HG02870 (cell line): ENCODE data around the gene PLEKHH2.
"Not testable (repeated sequence)": the region's sequence is repeated elsewhere in the genome, so short reads cannot be mapped to it uniquely, and the experiment has no call there.

ENCODE experiments used
- ATAC-seq: cut with Tn5 transposase; IDR thresholded peaks from one replicate; pipeline ENCODE4 v1.9.1; 2021; ENCODE audit warnings: mild to moderate bottlenecking, moderate library complexity; ENCODE audit not compliant: unreplicated experiment

Gene PLEKHH2

GRCh38 chr2:43715300-43716098, 78.4 kb downstream of the PLEKHH2 start:
- ATAC-seq, result no peak

DNA sequence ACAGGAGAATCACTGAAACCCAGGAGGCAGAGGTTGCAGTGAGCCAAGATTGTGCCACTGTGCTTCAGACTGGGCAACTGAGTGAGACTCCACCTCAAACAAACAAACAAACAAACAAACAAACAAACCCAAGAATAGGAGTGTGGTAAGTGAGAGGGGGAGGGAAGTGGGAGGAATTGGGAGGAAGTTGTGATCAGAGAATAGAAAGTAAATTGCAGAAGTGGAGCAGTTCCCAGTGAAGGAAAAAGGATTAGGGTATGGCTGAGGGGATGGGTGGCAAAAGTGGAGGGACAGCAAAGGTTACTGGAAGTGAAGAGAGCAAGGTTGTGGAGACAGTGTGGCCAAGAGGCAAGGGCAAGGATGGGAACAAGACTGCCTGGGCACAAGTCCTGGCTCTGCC, 80.3 kb downstream of the PLEKHH2 start:
- no peak for ATAC-seq

DNA sequence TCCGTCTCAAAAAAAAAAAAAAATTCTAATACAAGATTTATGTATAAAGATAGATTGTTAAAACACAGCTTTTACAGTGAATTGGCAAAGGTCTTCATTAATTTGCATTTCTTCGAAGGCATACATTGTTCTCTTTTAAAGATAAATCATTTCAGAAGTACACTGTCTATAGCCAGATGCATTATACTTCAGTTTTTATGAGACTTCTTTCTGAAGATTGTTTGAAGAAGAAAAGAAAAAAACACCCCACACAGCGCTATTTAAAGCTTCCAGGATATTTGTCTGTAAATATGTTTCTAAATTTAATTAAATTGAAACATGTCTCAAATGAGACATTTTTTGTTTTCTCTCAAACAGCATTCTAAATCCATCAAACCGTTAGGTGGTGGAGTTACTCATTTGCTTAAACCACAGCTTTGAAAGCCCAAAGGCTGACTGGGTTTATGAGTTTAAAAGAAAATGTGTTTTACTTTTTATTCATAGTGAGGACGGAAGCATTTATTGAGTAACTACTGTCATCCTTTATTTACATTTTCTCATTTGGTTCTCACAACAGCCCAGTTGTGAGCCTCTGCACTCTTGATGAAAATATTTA, 81.6 kb downstream of the PLEKHH2 start:
- peak; percentile 66 for ATAC-seq

- no peak for ATAC-seq
Measured at GRCh38 chr2:43724728-43725526, 87.9 kb downstream of the PLEKHH2 start.

DNA sequence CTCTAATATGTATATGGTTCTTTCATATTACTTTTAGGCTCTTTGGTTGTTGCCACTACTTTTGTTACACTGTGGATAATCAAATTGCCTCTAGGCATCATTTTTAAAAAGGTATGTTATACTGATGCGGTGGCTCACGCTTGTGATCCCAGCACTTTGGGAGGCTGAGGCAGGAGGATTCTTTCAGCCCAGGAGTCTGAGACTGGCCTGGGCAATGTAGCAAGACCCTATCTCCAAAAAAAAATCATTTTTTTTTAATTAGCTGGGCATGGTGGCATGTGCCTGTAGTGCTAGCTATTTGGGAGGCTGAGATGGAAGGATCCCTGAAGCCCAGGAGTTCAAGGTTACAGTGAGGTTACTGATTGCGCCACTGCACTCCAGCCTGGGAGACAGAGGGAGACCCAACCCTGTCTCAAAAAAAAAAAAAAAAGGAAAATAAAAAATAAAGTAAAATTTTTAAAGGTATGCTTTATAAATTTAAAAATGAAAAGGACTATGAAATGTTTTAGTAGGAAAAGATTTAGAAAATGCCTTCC, 88.7 kb downstream of the PLEKHH2 start:
- no peak for ATAC-seq

DNA sequence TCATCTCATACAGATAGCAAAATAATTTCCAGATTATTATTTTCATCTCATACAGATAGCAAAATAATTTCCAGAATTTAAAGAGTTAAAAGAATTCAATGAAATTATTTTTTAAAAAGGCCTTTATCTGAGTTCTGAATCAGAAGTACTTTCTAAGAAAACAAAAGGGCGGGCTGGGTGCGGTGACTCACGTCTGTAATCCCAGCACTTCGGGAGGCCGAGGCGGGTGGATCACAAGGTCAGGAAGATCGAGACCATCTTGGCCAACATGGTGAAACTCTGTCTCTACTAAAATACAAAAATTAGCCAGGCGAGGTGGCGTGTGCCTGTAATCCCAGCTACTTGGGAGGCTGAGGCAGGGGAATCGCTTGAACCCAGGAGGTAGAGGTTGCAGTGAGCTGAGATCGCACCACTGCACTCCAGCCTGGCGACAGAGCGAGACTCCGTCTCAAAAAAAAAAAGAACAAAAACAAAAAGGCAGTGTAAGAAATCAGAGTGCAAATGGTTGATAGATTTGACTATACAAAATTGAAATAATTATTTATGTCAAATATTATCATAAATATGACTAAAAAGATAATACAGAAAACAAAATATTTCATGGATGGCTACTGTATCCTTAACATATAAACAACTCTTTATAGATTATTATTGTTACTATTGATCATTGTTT, 90.0 kb downstream of the PLEKHH2 start:
- not testable (repeated sequence) for ATAC-seq

DNA sequence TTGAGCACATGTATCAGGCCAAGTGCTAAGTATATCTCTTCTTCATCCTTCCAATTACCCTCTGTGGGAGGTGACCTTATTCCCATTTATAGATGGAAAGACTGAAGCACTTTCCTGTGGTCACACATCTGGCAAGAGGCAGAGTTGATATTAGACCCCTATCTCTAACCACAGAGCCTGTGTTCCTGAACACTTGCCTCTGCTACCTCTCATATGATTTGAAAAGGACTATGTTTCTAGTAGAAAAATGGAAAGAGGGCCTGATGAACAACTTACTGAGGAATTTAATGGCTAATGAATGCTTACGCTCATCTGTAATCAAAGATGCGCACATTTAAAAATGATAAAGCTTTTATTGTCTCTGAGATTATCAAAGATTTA, 90.6 kb downstream of the PLEKHH2 start:
- no peak for ATAC-seq

- no peak for ATAC-seq
Measured at GRCh38 chr2:43729491-43730174, 92.6 kb downstream of the PLEKHH2 start.

DNA sequence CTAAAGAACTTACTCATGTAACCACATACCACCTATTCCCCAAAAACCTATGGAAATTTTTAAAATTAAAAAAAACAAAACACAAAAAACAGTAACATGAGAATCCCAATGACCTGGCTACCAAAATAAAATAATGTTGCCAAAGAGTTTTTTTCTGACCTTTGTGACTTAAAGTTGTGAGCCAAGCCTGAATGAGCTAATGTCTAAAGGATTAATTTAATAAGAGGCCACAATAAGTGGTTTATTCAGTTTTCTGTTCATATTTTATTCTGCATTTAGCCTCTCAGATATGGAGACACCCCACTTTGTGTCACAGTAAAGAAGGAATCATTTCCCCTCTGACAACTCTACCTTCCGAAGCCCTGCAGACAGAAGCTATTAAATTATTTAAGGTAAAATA, 94.2 kb downstream of the PLEKHH2 start:
- no peak for ATAC-seq

DNA sequence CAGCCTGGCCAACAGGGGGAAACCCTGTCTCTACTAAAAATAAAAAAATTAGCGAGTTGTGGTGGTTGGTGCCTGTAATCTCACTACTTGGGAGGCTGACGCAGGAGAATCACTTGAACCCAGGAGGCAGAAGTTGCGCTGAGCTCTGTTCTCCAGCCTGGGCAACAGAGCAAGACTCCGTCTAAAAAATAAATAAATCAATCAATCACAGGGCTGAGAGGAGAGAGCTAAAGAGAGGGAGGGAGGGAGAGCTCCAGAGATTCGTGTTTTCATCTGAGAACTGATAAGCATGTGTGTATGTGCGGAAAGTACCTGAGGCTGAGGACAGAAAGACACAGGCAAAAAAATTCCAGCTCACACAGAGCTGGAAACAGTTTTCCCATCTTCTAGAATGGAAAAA, 99.6 kb downstream of the PLEKHH2 start:
- no peak for ATAC-seq

DNA sequence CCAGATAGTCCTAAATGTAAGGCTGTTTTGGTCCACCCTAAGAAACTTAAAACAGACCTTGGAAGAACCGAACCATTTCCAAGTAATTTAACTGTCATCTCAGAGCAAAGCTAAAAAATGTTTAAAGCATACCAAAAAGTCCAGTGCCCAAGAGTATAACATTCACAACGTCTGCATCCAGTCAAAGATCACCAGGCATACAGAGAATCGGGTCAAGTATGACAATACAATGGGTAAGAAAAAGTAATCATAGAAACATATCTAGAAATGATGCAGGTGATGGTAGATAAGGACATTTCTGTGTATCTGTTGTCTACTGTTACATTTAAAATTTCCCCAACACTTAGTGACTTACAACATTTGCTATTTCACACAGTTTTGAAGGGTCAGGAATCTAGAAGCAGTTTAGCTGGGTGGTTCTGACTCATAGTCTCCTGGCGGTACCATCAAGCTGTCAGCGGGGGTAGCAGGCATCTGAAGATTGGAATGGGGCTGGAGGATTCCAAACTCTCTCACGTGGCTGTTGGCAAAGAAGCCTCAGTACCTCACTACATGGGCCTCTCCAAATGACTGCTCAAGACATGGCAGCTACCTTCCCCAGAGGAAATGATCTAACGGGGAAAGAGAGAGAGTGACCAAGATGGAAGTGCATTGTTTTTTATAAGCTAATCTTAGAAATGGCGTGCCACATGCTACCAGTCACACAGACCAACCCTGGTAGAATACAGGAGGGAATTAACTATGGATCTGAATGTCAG, 100.2 kb downstream of the PLEKHH2 start:
- ATAC-seq, result no peak

GRCh38 chr2:43737855-43738254, 100.8 kb downstream of the PLEKHH2 start:
- ATAC-seq, result no peak

DNA sequence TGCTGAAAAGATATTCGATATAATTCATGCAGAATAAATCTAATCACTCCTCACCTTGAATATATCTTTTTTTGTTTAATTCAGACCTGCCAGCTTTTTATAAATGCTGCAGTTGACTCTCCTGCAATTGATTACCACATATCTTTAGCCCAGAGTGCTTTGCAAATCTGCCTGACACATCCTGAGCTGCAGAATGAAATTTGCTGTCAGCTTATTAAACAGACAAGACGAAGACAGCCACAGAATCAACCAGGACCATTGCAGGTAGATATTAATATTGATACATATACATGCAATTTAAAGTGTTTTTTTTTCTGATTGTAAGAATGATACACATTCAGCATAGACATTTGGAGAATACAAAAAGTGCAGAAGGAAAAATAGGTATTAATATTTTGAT, 101.2 kb downstream of the PLEKHH2 start:
- ATAC-seq, result no peak

GRCh38 chr2:43743706-43744105, 106.6 kb downstream of the PLEKHH2 start:
- ATAC-seq, result no peak

DNA sequence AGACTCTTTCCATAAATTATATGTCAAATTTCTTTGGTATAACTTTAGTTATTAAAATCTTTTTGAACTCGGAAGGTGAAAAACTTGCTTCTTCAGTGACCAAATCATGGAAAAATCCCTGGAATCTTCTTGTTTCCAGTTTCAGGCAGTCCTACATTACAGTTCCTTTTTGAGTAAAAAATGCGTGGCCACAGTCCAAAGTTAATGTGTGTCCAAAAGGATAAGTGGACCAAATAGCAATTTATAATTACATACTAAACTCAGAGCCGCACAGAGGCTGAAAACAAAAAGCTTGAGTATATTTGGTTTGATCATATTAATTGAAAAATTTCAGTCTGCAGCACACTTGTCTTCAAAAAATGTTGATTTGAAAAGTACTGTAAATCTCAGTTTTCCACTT, 108.4 kb downstream of the PLEKHH2 start:
- ATAC-seq, result no peak

- no peak for ATAC-seq
Measured at GRCh38 chr2:43748333-43748732, 111.3 kb downstream of the PLEKHH2 start.

- no peak for ATAC-seq
Measured at GRCh38 chr2:43749583-43749982, 112.5 kb downstream of the PLEKHH2 start.

GRCh38 chr2:43751476-43751990, 114.5 kb downstream of the PLEKHH2 start:
- ATAC-seq, result no peak

- ATAC-seq, result no peak
Measured at GRCh38 chr2:43752302-43752701, 115.2 kb downstream of the PLEKHH2 start.

- ATAC-seq, result no peak
Measured at GRCh38 chr2:43754180-43754579, 117.1 kb downstream of the PLEKHH2 start.
